K562 (cell line): ENCODE results near the gene PITRM1. TPM values are rescaled to one million over a fixed set of nuclear protein-coding genes. Genes with fewer than 3 reads are reported as not detected.

Experiments
- ATAC-seq: fragments of 200-7000 bp; cut with Tn5 transposase; 3 replicates; pipeline ENCODE4 v1.9.1; 2020; ENCODE audit warnings: moderate library complexity
- BruUV-seq: library from RNA; stranded (reverse); fragments of 400-500 nt; replicated peaks from 2 replicates; lab custom pipeline; 2021; lab: Mats Ljungman, UMichigan
- CTCF ChIA-PET: fragments of 300-600 bp; formaldehyde crosslinking; extraction: SDS; loops from one replicate; lab custom pipeline; 2021; ENCODE audit warnings: low intra/inter-chr PET ratio; lab: Yijun Ruan, JAX
- POLR2A ChIA-PET: fragments of 300-600, 350-650 bp; sonication (Branson Sonifier 250); formaldehyde crosslinking; extraction: SDS; loops from one replicate; lab custom pipeline; 2021; ENCODE audit warnings: antibody characterized with exemption, inconsistent platforms; lab: Yijun Ruan, JAX
- DNase-seq, 4 experiments: peaks; one replicate each; pipeline versions ENCODE4 v3.0.0 to v3.0.0-alpha.2; 2011 to 2018; ENCODE audit warnings: low spot score in 3 of 4, mixed read lengths in 3 of 4; ENCODE audit errors: extremely low read depth in 1 of 4
- FAIRE-seq: peaks from 2 replicates; lab custom pipeline; 2011; peaks lifted over from hg19 to GRCh38; lab: Jason Lieb, UNC
- H2AFZ ChIP-seq: 2 replicates; pipeline ENCODE4 v1.6.0; 2011; ENCODE audit warnings: low read depth, low read length, control low read depth, inconsistent platforms
- H3K27ac ChIP-seq: fragments of 200-600 bp; 3 replicates; pipeline ENCODE4 v1.8.0; 2011; ENCODE audit warnings: low read depth, mild to moderate bottlenecking, control low read depth, inconsistent platforms, low read length, moderate library complexity, mixed read lengths; ENCODE audit errors: extremely low read depth
- H3K27me3 ChIP-seq, 2 experiments: fragments of 300-600 bp in 1 of 2; 2 replicates in 1 of 2; 3 replicates in 1 of 2; pipeline versions ENCODE4 v1.6.0 to v1.8.0; 2011; ENCODE audit warnings: inconsistent platforms in 2 of 2, low read length in 2 of 2, mild to moderate bottlenecking in 1 of 2, mixed read lengths in 1 of 2, moderate library complexity in 1 of 2; ENCODE audit not compliant: control insufficient read depth in 2 of 2, insufficient read depth in 2 of 2
- H3K36me3 ChIP-seq: fragments of 300-600 bp; 3 replicates; pipeline ENCODE4 v1.8.0; 2011; ENCODE audit warnings: mild to moderate bottlenecking, low read length, inconsistent platforms; ENCODE audit not compliant: control insufficient read depth, insufficient read depth
- H3K4me1 ChIP-seq, 2 experiments: fragments of 200-600 bp in 1 of 2; replicated peaks in 1 of 2; 2 replicates in 1 of 2; 3 replicates in 1 of 2; pipeline versions ENCODE4 v1.5.1 to v1.8.0; 2011; ENCODE audit warnings: inconsistent platforms in 2 of 2, low read length in 2 of 2, mild to moderate bottlenecking in 1 of 2, mixed read lengths in 1 of 2, moderate library complexity in 1 of 2; ENCODE audit not compliant: control insufficient read depth in 2 of 2, insufficient read depth in 2 of 2
- H3K4me2 ChIP-seq: 2 replicates; pipeline ENCODE4 v1.6.1; 2011; ENCODE audit warnings: low read length, control low read depth, inconsistent platforms, mixed read lengths; ENCODE audit not compliant: insufficient read depth
- H3K4me3 ChIP-seq: fragments of 200-600 bp; sonication (generic), shearing (Covaris generic); 2 replicates; pipeline ENCODE4 v1.5.1; 2016; ENCODE audit warnings: control low read depth, inconsistent platforms
- H3K79me2 ChIP-seq: fragments of 200-600 bp; 3 replicates; pipeline ENCODE4 v1.8.0; 2011; ENCODE audit warnings: low read length, inconsistent platforms; ENCODE audit not compliant: control insufficient read depth, insufficient read depth
- H3K9ac ChIP-seq, 2 experiments: 2 replicates each; pipeline versions ENCODE4 v1.6.0 to v1.6.1; 2011; ENCODE audit warnings: low read depth in 2 of 2, low read length in 2 of 2, control low read depth in 1 of 2, inconsistent platforms in 1 of 2, mild to moderate bottlenecking in 1 of 2, mixed read lengths in 1 of 2; ENCODE audit not compliant: insufficient read depth in 1 of 2
- H3K9me1 ChIP-seq: one replicate; pipeline ENCODE4 v1.6.0; 2011; ENCODE audit warnings: inconsistent platforms, mild to moderate bottlenecking, low read length, moderate library complexity; ENCODE audit not compliant: control insufficient read depth, insufficient read depth
- H3K9me3 ChIP-seq: replicated peaks from 2 replicates; pipeline ENCODE4 v1.5.1; 2011; ENCODE audit warnings: low read depth, low read length, inconsistent platforms; ENCODE audit not compliant: control insufficient read depth, insufficient read depth
- H4K20me1 ChIP-seq: replicated peaks from 2 replicates; pipeline ENCODE4 v1.6.1; 2011; ENCODE audit warnings: low read length, inconsistent platforms, mixed read lengths; ENCODE audit not compliant: control insufficient read depth, insufficient read depth
- AFF4 ChIP-seq: sonication (generic); formaldehyde crosslinking; IDR thresholded peaks from 2 replicates; pipeline ENCODE4 v1.8.0; 2023; ENCODE audit warnings: mild to moderate bottlenecking, missing genetic modification reagents
- ATF1 ChIP-seq, 2 experiments: fragments of 450-650 bp in 1 of 2; IDR thresholded peaks; 2 replicates each; pipeline ENCODE4 v1.6.1; 2016; ENCODE audit warnings: missing compliant biosample characterization in 1 of 2, missing genetic modification characterization in 1 of 2
- GATAD2B ChIP-seq: fragments of 450-650 bp; IDR thresholded peaks from 2 replicates; pipeline ENCODE4 v1.6.1; 2017; ENCODE audit warnings: mild to moderate bottlenecking, borderline replicate concordance
- NFIC ChIP-seq: fragments of 450-650 bp; IDR thresholded peaks from 2 replicates; pipeline ENCODE4 v1.6.1; 2017; ENCODE audit warnings: mild to moderate bottlenecking, inconsistent platforms
- ZNF551 ChIP-seq: fragments of 250-450 bp; sonication (Bioruptor Pico); IDR thresholded peaks from 2 replicates; pipeline ENCODE4 v1.5.0; 2021; ENCODE audit warnings: mild to moderate bottlenecking, moderate library complexity
- WGBS: fragments of 100-300 bp; shearing (Covaris generic); methylation state at CpG from one replicate; pipeline ENCODE4 v1.1.6; 2016; ENCODE audit warnings: low coverage, mixed read lengths; ENCODE audit not compliant: insufficient coverage; ENCODE audit errors: missing lambda C conversion rate; 5-methylcytosine and 5-hydroxymethylcytosine counted together
- in situ Hi-C: fragments of 300-500 bp; cut with MboI; formaldehyde crosslinking; loops from 4 replicates; pipeline ENCODE4 v1.15.0; 2018; ENCODE audit warnings: inconsistent platforms, mixed read lengths
- intact Hi-C: fragments of 100-400 bp; cut with micrococcal nuclease; formaldehyde crosslinking; loops from 2 replicates; pipeline ENCODE4 v1.14.2; 2022
- polyA plus RNA-seq, 8 experiments: library from polyadenylated mRNA; depleted of rRNA in 4 of 8; stranded (reverse) in 5 of 8; unstranded in 3 of 8; fragments of >200 nt; fragmentation: Nextera tagmentation in 2 of 8; fragmentation: Illumina TruSeq in 1 of 8; extraction: Ambion mirVana in 2 of 8; extraction: Trizol in 1 of 8; gene quantifications; 2 replicates each; pipeline versions ENCODE4 v1.2.1 to v1.2.3, GENCODE V29; 2011 to 2014; ENCODE audit warnings: inconsistent platforms in 1 of 8, missing spikeins in 1 of 8
- total RNA-seq, 7 experiments: library from RNA; depleted of rRNA in 6 of 7; stranded (reverse); fragments of >200 nt in 6 of 7; fragmentation: Illumina TruSeq in 2 of 7; extraction: Trizol in 2 of 7; gene quantifications; 2 replicates each; pipeline versions ENCODE4 v1.2.1 to v1.2.3, GENCODE V29; 2011 to 2021; ENCODE audit warnings: low replicate concordance in 1 of 7
- TF ChIP-seq, protein P1 (sequence below): fragments of 450-650 bp; IDR thresholded peaks from 2 replicates; pipeline ENCODE4 v1.6.1; 2016; ENCODE audit warnings: low read depth, mild to moderate bottlenecking, moderate library complexity

The PITRM1 gene
- total and polyA plus RNA-seq, 9 of the 15 experiments (the other 6 are each of a cell fraction or from before 2014, with no cell fraction given), result 21.1 to 70.4 (median 39.7) TPM

GRCh38 chr10:3195726-3196125 is 23.1 kb upstream of the PITRM1 start (continued):
- TF ChIP-seq AFF4 (CRISPR knock-in tag) (no peak), GATAD2B (no peak), ATF1 (CRISPR knock-in tag; IDR thresholded peaks at IDR 0.05) (no peak), ATF1 (tag; IDR thresholded peaks at IDR 0.05) (no peak)
- TF ChIP-seq, protein P1, sequence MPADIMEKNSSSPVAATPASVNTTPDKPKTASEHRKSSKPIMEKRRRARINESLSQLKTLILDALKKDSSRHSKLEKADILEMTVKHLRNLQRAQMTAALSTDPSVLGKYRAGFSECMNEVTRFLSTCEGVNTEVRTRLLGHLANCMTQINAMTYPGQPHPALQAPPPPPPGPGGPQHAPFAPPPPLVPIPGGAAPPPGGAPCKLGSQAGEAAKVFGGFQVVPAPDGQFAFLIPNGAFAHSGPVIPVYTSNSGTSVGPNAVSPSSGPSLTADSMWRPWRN, result no peak

- no peak overlapping the region for H3K4me2 ChIP-seq
- H3K4me1 ChIP-seq, result peaks cover 0 to 8% of the 10 kb centered on the region in 2 experiments; a peak in 2 of 5 replicates
- in situ Hi-C loops, result no loop called here
- H3K79me2 ChIP-seq, result no peaks in the 10 kb centered on the region
- H3K27ac ChIP-seq, result no peak overlapping the region
- H3K4me3 ChIP-seq, result no peak overlapping the region
- TF ChIP-seq NFIC, result 0 out of 2 replicates have a peak, but pooled peaks have one; percentile 11
- no peak for TF ChIP-seq ZNF551 (CRISPR knock-in tag)
- no peaks in the 10 kb centered on the region for H3K36me3 ChIP-seq
- peaks cover 34 to 66% of the 10 kb centered on the region in 2 experiments for H3K27me3 ChIP-seq
- no peaks in the 10 kb centered on the region for H3K9me1 ChIP-seq
- H2AFZ ChIP-seq, result no peak overlapping the region
- intact Hi-C loops, result loop anchor here (5.0 kb wide), 3 partner anchors 42 to 1572 kb away; no protein-coding TSS in a partner anchor
- H3K9ac ChIP-seq, result no peak overlapping the region
- no peak for ATAC-seq
- no TSS peak for BruUV-seq
- no peaks in the 10 kb centered on the region for H3K9me3 ChIP-seq
- no peak for DNase-seq
- 0 out of 2 replicates have a peak, but pooled peaks cover 8% of the 10 kb centered on the region for H4K20me1 ChIP-seq
- CTCF ChIA-PET, result interaction anchor here (0.7 kb wide), 1 partner anchor 1620 kb away, joined by 3 read pairs; no protein-coding TSS in a partner anchor
- 1% methylated on average over 11 of the region's 11 CpGs for WGBS
- POLR2A ChIA-PET, result interaction anchor here (0.5 to 1.2 kb wide), 4 partner anchors 13 to 1487 kb away, joined by 3 read pairs; no protein-coding TSS in a partner anchor
- no peak for FAIRE-seq
Measured at GRCh38 chr10:3195286-3195685, 22.7 kb upstream of the PITRM1 start.
